SU-DHL-6 (cell line): ENCODE results near the gene MTFR1L.

ENCODE experiments used
- H2AFZ ChIP-seq: fragments of 200-600 bp; sonication (generic); 2 replicates; pipeline ENCODE4 v1.6.1; 2014; ENCODE audit warnings: low read depth, mild to moderate bottlenecking, moderate library complexity, mixed read lengths, antibody characterized with exemption, low read length; ENCODE audit not compliant: severe bottlenecking
- H3F3A ChIP-seq: fragments of 200-600 bp; shearing (Covaris generic); 2 replicates; pipeline ENCODE4 v1.6.0; 2016; ENCODE audit warnings: antibody characterized with exemption, mild to moderate bottlenecking; ENCODE audit not compliant: insufficient read depth
- H3K27ac ChIP-seq: fragments of 200-600 bp; sonication (generic); 2 replicates; pipeline ENCODE4 v1.5.1; 2016; ENCODE audit warnings: low read depth, mild to moderate bottlenecking, low read length, moderate library complexity, mixed read lengths
- H3K27me3 ChIP-seq: fragments of 200-600 bp; sonication (generic), shearing (Covaris generic); 2 replicates; pipeline ENCODE4 v1.6.0; 2014; ENCODE audit warnings: mild to moderate bottlenecking, low read length
- H3K36me3 ChIP-seq: fragments of 200-600 bp; sonication (generic); 2 replicates; pipeline ENCODE4 v1.6.1; 2014; ENCODE audit warnings: mild to moderate bottlenecking, low read length, mixed read lengths
- H3K4me2 ChIP-seq: fragments of 300-600, 200-600 bp; shearing (Covaris generic), sonication (generic); 2 replicates; pipeline ENCODE4 v1.6.0; 2014; ENCODE audit warnings: low read length, low read depth, mild to moderate bottlenecking; ENCODE audit not compliant: poor library complexity, severe bottlenecking
- H3K4me3 ChIP-seq: fragments of 200-600 bp; sonication (generic); 2 replicates; pipeline ENCODE4 v1.5.1; 2014; ENCODE audit warnings: antibody characterized with exemption, low read length, mild to moderate bottlenecking, mixed read lengths; ENCODE audit not compliant: insufficient read depth, poor library complexity, severe bottlenecking
- H3K79me2 ChIP-seq: fragments of 200-600 bp; sonication (generic); 2 replicates; pipeline ENCODE4 v1.6.1; 2014; ENCODE audit warnings: mild to moderate bottlenecking, low read length, moderate library complexity; ENCODE audit not compliant: insufficient read depth
- H3K9ac ChIP-seq: fragments of 200-600 bp; sonication (generic); 2 replicates; pipeline ENCODE4 v1.7.0; 2014; ENCODE audit warnings: mild to moderate bottlenecking, low read length
- H3K9me2 ChIP-seq: fragments of 200-600 bp; sonication (generic); replicated peaks from 2 replicates; pipeline ENCODE4 v1.6.1; 2014; ENCODE audit warnings: low read length; ENCODE audit not compliant: insufficient read depth
- H3K9me3 ChIP-seq: fragments of 200-600 bp; sonication (generic); 2 replicates; pipeline ENCODE4 v1.6.1; 2014; ENCODE audit warnings: low read length, mixed read lengths; ENCODE audit not compliant: insufficient read depth
- H4K20me1 ChIP-seq: fragments of 200-600 bp; sonication (generic); 2 replicates; pipeline ENCODE4 v1.6.1; 2014; ENCODE audit warnings: low read depth, mild to moderate bottlenecking, antibody characterized with exemption, low read length, moderate library complexity, mixed read lengths
- CTCF ChIP-seq: fragments of 200-600 bp; sonication (generic); IDR thresholded peaks from one replicate; pipeline ENCODE4 v1.5.1; 2017; ENCODE audit warnings: antibody characterized with exemption, mild to moderate bottlenecking, low read length, moderate library complexity; ENCODE audit not compliant: insufficient read depth, poor library complexity, severe bottlenecking
- EZH2phosphoT487 ChIP-seq: fragments of 200-600 bp; sonication (generic), shearing (Covaris generic); conservative IDR thresholded peaks from 2 replicates; pipeline ENCODE4 v1.6.1; 2018; ENCODE audit warnings: mild to moderate bottlenecking, antibody characterized with exemption, low read length, moderate library complexity, mixed read lengths

MTFR1L gene

GRCh38 chr1:25844536-25845337 lies 25.0 kb downstream of the MTFR1L start:
- no peak for TF ChIP-seq EZH2phosphoT487
- no peak for TF ChIP-seq CTCF
- no peaks in the 10 kb centered on the region for H4K20me1 ChIP-seq
- no peak overlapping the region for H3K4me3 ChIP-seq
- no peaks in the 10 kb centered on the region for H3K9me3 ChIP-seq
- H3F3A ChIP-seq, result no peaks in the 10 kb centered on the region
- no peak overlapping the region for H3K27ac ChIP-seq
- no peaks in the 10 kb centered on the region for H3K36me3 ChIP-seq
- no peak overlapping the region for H3K4me2 ChIP-seq
- no peak overlapping the region for H2AFZ ChIP-seq
- peaks cover 8% of the 10 kb centered on the region for H3K79me2 ChIP-seq
- H3K9ac ChIP-seq, result no peak overlapping the region
- H3K9me2 ChIP-seq, result no peaks in the 10 kb centered on the region
- no peaks in the 10 kb centered on the region for H3K27me3 ChIP-seq

- TF ChIP-seq CTCF, result no peak
- TF ChIP-seq EZH2phosphoT487, result no peak
These were observed 25.9 kb downstream of the MTFR1L start for GRCh38 chr1:25845664-25846063.

GRCh38 chr1:25847929-25848328 lies 28.2 kb downstream of the MTFR1L start:
- no peaks in the 10 kb centered on the region for H3K36me3 ChIP-seq
- TF ChIP-seq CTCF (no peak), EZH2phosphoT487 (no peak)
- H3K79me2 ChIP-seq, result peaks cover 5% of the 10 kb centered on the region
- H3K9me2 ChIP-seq, result no peaks in the 10 kb centered on the region
- no peak overlapping the region for H3K4me3 ChIP-seq
- no peak overlapping the region for H3K9ac ChIP-seq
- H2AFZ ChIP-seq, result no peak overlapping the region
- no peaks in the 10 kb centered on the region for H3K27me3 ChIP-seq
- no peaks in the 10 kb centered on the region for H3K9me3 ChIP-seq
- H3K4me2 ChIP-seq, result no peak overlapping the region
- H3K27ac ChIP-seq, result no peak overlapping the region
- H4K20me1 ChIP-seq, result no peaks in the 10 kb centered on the region
- no peaks in the 10 kb centered on the region for H3F3A ChIP-seq

More at GRCh38 chr1:25845664-25846063, 25.9 kb downstream of the MTFR1L start:
- Histone ChIP-seq H4K20me1 (no peaks in the 10 kb centered on the region), H3K9ac (no peak overlapping the region), H3F3A (no peaks in the 10 kb centered on the region), H3K27me3 (no peaks in the 10 kb centered on the region), H3K9me3 (no peaks in the 10 kb centered on the region), H3K36me3 (no peaks in the 10 kb centered on the region), H3K79me2 (peaks cover 8% of the 10 kb centered on the region), H3K4me3 (no peak overlapping the region), H2AFZ (no peak overlapping the region), H3K9me2 (no peaks in the 10 kb centered on the region), H3K27ac (no peak overlapping the region), H3K4me2 (no peak overlapping the region)
